Lower lobe of right lung (tissue), 2 donors: ENCODE results near the gene LMTK2. TPM values are rescaled to one million over a fixed set of nuclear protein-coding genes. Genes with fewer than 3 reads are reported as not detected.
A peak's percentile ranks its signal among the peaks of the same experiment; 100 is the strongest.

Experiments used
- ATAC-seq, 2 donors: fragments of 200-7000 bp; cut with Tn5 transposase; one replicate each; pipeline ENCODE4 v1.9.1; 2020 to 2022; ENCODE audit warnings: mild to moderate bottlenecking in 2 of 2, moderate library complexity in 2 of 2
- DNase-seq: peaks from one replicate; pipeline ENCODE4 v3.0.0-alpha.2; 2020
- H3K27ac ChIP-seq: fragments of 200-600 bp; one replicate; pipeline ENCODE4 v1.8.0; 2022
- H3K27me3 ChIP-seq: fragments of 200-600 bp; one replicate; pipeline ENCODE4 v1.8.0; 2022; ENCODE audit warnings: low read depth
- H3K36me3 ChIP-seq: fragments of 200-600 bp; one replicate; pipeline ENCODE4 v1.8.0; 2022; ENCODE audit warnings: mild to moderate bottlenecking
- H3K4me1 ChIP-seq: fragments of 200-600 bp; one replicate; pipeline ENCODE4 v1.8.0; 2022
- H3K4me3 ChIP-seq: fragments of 200-600 bp; one replicate; pipeline ENCODE4 v1.8.0; 2022; ENCODE audit warnings: mild to moderate bottlenecking
- H3K9me3 ChIP-seq: fragments of 200-600 bp; one replicate; pipeline ENCODE4 v1.8.0; 2022
- CTCF ChIP-seq: fragments of 200-600 bp; IDR thresholded peaks from one replicate; pipeline ENCODE4 v1.8.0; 2022; ENCODE audit warnings: antibody characterized with exemption, mild to moderate bottlenecking
- intact Hi-C: fragments of 100-400 bp; cut with DNase I; formaldehyde crosslinking; loops from one replicate; pipeline ENCODE4 v1.11.0; 2022
- total RNA-seq: library from RNA; stranded (reverse); fragmentation: NEBNext Ultra II Directional; extraction: Animal tissue kit (Norgen Biotek cat#: 25700); gene quantifications from one replicate; pipeline ENCODE4 v1.2.1, GENCODE V29; 2021
- donor health status: DM: no; HTN: yes; CAD: no; lungs with severe emphysema.

LMTK2 gene
- total RNA-seq, 1 donor from 2014 or later: 24.5 TPM

DNA sequence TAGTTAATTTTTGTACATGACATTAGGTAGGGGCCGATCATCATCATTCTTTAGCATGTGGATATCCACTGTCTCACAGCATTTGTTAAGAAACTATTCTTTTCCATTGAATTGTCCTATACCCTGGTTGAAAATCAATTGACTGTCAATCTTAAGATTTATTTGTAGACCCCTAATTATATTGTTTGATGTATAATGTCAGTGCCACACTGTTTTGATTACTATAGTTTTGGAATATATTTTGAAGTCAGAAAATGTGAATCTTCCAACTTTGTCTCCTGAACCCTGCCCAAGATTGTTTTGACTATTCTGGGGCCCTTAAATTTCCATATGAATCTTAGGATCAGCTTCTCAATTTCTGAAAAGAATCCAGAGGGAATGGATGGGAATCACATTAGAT lies 6.6 kb upstream of the LMTK2 start:
- no peak for TF ChIP-seq CTCF
- DNase-seq (no peak), ATAC-seq (no peak)
- no peaks in the 10 kb centered on the region for H3K36me3 ChIP-seq
- no peak overlapping the region for H3K27ac ChIP-seq
- H3K4me1 ChIP-seq: no peaks in the 10 kb centered on the region
- H3K9me3 ChIP-seq: peaks cover 41% of the 10 kb centered on the region
- intact Hi-C loops: loop anchor here (10.0 kb wide), 1 partner anchor 65 kb away; no protein-coding TSS in a partner anchor
- H3K4me3 ChIP-seq: no peak overlapping the region
- H3K27me3 ChIP-seq: no peaks in the 10 kb centered on the region

- ATAC-seq: no peak
- no peak for DNase-seq
- no peak for TF ChIP-seq CTCF
- Histone ChIP-seq H3K4me3 (no peak overlapping the region), H3K27ac (no peak overlapping the region), H3K27me3 (no peaks in the 10 kb centered on the region), H3K36me3 (no peaks in the 10 kb centered on the region), H3K4me1 (peaks cover 4% of the 10 kb centered on the region), H3K9me3 (peaks cover 21% of the 10 kb centered on the region)
- intact Hi-C loops: loop anchor here (10.0 kb wide), 1 partner anchor 63 kb away; no protein-coding TSS in a partner anchor
Observed at GRCh38 chr7:98102170-98102569, 4.5 kb upstream of the LMTK2 start.

GRCh38 chr7:98105942-98106544 lies 619 bp upstream of the LMTK2 start:
- Histone ChIP-seq H3K27ac (no peak overlapping the region), H3K27me3 (no peaks in the 10 kb centered on the region), H3K4me1 (peaks cover 26% of the 10 kb centered on the region), H3K36me3 (no peaks in the 10 kb centered on the region), H3K4me3 (peak overlapping the region; percentile 98), H3K9me3 (peaks cover 4% of the 10 kb centered on the region)
- TF ChIP-seq CTCF: no peak
- DNase-seq: no peak
- no peak for ATAC-seq
- intact Hi-C loops: loop anchor here (10.0 kb wide), 1 partner anchor 59 kb away; no protein-coding TSS in a partner anchor

DNA sequence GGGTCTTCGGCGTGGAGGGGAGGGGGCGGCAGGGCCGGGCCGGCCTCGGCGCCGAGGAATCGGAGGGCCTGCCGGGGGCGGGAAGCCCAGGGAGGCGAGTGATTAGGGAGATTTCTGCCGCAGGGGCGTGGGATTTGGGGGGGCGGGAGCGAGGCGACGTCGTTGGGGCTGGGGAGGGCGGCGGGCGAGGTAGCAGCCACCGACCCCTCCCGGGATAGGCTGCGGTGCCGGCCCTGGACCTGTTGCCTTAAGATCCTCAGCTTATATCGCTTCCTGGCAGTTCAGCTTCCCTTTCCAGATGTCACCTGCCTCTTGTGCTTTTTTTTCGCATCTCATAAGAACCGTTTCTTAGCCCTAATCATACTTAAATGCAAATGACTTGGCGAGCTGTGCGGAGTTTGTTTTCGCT lies 655 bp downstream of the LMTK2 start:
- Histone ChIP-seq H3K9me3 (peaks cover 2% of the 10 kb centered on the region), H3K27me3 (no peaks in the 10 kb centered on the region), H3K36me3 (no peaks in the 10 kb centered on the region), H3K27ac (peak overlapping the region; percentile 89), H3K4me3 (peak overlapping the region; percentile 98), H3K4me1 (peaks cover 36% of the 10 kb centered on the region)
- intact Hi-C loops: loop anchor here (10.0 kb wide), 1 partner anchor 57 kb away; no protein-coding TSS in a partner anchor
- TF ChIP-seq CTCF: no peak
- DNase-seq (no peak), ATAC-seq (peak; percentile 47 to 66)

DNA sequence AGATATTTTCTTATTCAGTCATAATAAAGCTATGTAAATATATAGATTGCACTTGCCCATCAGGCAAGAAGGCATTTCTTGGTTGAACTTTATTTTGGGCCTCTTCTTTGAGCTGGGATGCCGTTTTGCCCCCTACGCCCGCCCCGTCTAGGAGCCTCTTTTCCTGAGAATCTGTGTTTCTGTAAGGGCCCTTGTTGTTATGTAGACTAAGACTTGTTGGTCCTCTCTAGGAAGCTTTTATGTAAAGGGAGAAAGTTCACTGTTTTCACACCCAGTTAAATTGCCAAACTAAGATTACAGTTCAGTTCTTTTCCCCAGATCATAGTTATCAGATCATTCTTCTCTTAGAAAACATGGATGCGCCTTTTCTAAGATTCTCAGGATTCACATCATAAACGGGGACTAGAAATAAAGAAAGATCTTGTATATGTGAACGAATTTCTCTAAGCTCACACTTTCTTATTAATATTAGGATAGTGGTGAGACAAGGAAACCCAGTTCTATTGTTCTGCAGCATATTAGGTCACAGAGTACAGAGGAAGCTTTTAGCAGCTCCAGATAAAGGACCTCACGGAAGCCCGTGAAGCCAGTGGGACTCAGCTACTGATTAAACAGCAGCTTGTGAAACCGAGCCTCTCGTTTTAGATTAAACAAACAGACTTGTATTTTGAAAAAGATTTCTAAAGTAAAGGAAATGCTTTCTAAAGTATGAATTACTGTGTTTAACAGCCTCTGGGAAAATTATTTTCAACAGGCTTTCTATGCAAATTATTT lies 3.8 kb downstream of the LMTK2 start:
- peaks cover 36% of the 10 kb centered on the region for H3K4me1 ChIP-seq
- peak overlapping the region; percentile 62 for H3K27ac ChIP-seq
- H3K4me3 ChIP-seq: peak overlapping the region; percentile 24
- intact Hi-C loops: no loop called here
- no peaks in the 10 kb centered on the region for H3K27me3 ChIP-seq
- peak; percentile 53 to 69 for ATAC-seq
- TF ChIP-seq CTCF: no peak
- no peaks in the 10 kb centered on the region for H3K36me3 ChIP-seq
- DNase-seq: peak; percentile 56
- H3K9me3 ChIP-seq: no peaks in the 10 kb centered on the region
